ENCODE measurements around the gene CLSTN2.

The CLSTN2 gene

GRCh38 chr3:140053794-140054193 is 118.8 kb downstream of the CLSTN2 start:
- no peak for DNase-seq

GRCh38 chr3:140055092-140055791 is 120.3 kb downstream of the CLSTN2 start:
- no peak for DNase-seq

GRCh38 chr3:140056047-140056446 is 121.1 kb downstream of the CLSTN2 start:
- no peak for DNase-seq

GRCh38 chr3:140061211-140061610 is 126.2 kb downstream of the CLSTN2 start:
- DNase-seq, result no peak

GRCh38 chr3:140062461-140062860 is 127.5 kb downstream of the CLSTN2 start:
- no peak for DNase-seq

- DNase-seq, result no peak
These were observed 132.5 kb downstream of the CLSTN2 start for GRCh38 chr3:140067487-140067886.

GRCh38 chr3:140068494-140069017 is 133.6 kb downstream of the CLSTN2 start:
- DNase-seq, result no peak

GRCh38 chr3:140073278-140074045 is 138.5 kb downstream of the CLSTN2 start:
- no peak for DNase-seq

GRCh38 chr3:140076552-140076951 is 141.6 kb downstream of the CLSTN2 start:
- DNase-seq, result no peak

- no peak for DNase-seq
These were observed 142.4 kb downstream of the CLSTN2 start for GRCh38 chr3:140077406-140077805.

GRCh38 chr3:140078343-140078742 is 143.4 kb downstream of the CLSTN2 start:
- no peak for DNase-seq

- no peak for DNase-seq
These were observed 144.0 kb downstream of the CLSTN2 start for GRCh38 chr3:140078940-140079339.

- DNase-seq, result no peak
These were observed 146.9 kb downstream of the CLSTN2 start for GRCh38 chr3:140081887-140082286.

GRCh38 chr3:140085001-140085400 is 150.0 kb downstream of the CLSTN2 start:
- DNase-seq, result no peak

- DNase-seq, result no peak
These were observed 151.7 kb downstream of the CLSTN2 start for GRCh38 chr3:140086642-140087041.

- DNase-seq, result no peak
These were observed 153.1 kb downstream of the CLSTN2 start for GRCh38 chr3:140088058-140088457.

- no peak for DNase-seq
These were observed 153.5 kb downstream of the CLSTN2 start for GRCh38 chr3:140088513-140088912.

- DNase-seq, result no peak
These were observed 154.6 kb downstream of the CLSTN2 start for GRCh38 chr3:140089403-140090072.

GRCh38 chr3:140091143-140091542 is 156.2 kb downstream of the CLSTN2 start:
- DNase-seq, result no peak

- DNase-seq, result no peak
These were observed 158.0 kb downstream of the CLSTN2 start for GRCh38 chr3:140092848-140093536.

GRCh38 chr3:140093742-140094141 is 158.8 kb downstream of the CLSTN2 start:
- no peak for DNase-seq

GRCh38 chr3:140094487-140094886 is 159.5 kb downstream of the CLSTN2 start:
- no peak for DNase-seq

- no peak for DNase-seq
These were observed 161.1 kb downstream of the CLSTN2 start for GRCh38 chr3:140096037-140096436.

Measured in CD4-positive, alpha-beta T cell treated with Interleukin-21 for 1 hour (primary cell).